Measurements from ENCODE around the gene CERS6.

Gene CERS6

GRCh38 chr2:168530982-168531622, 75.0 kb downstream of the CERS6 start:
- DNase-seq (ENCODE audit: low read depth in 2 of 2): no peak

GRCh38 chr2:168534926-168535325, 78.9 kb downstream of the CERS6 start:
- no peak for DNase-seq (ENCODE audit: low read depth in 2 of 2)

DNA sequence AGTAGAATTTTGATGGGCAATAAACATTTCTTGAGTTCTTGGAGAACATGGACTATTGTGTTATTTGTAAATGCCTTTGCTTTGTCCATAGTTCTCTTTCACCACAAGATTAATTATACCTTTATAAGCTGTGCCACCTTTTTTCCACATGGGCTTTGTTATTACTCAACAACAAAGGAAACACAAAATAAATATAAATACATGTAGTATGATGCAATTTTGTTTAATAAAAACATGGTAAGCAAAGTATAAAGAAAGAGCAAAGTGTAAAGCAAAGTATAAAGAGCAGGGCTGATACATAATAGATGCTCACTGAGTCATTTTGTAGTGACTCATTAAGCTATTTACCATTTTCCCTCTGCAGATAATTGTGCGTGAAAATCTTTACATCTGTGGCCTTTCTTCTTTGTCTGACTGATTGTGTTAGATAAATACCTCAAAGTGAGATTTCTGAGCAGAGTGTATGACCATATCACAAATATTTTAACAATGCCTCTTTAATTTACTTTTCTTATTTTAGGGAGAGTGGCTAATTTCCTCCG, 80.9 kb downstream of the CERS6 start:
- DNase-seq (ENCODE audit: low read depth in 2 of 2): no peak

DNA sequence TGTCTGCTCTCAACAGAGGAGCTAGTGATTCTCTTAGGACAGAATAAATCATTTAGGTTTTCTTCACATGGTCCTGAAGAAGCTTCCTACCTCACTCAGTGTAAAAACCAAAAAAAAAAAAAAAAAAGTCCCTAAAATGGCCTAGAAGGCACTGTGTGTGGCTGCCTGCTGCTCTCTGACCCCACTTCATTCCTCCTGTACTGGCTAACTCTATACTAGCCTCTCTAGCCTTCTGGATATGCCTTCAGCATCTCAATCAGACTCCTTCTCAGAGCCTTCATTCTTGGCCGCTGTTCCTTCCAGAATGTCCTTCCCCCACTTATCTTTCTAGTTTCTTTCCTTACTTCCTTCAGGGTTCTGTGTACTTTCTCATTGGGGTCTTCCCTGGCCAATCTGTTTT, 82.1 kb downstream of the CERS6 start:
- DNase-seq (ENCODE audit: low read depth in 2 of 2): no peak

DNA sequence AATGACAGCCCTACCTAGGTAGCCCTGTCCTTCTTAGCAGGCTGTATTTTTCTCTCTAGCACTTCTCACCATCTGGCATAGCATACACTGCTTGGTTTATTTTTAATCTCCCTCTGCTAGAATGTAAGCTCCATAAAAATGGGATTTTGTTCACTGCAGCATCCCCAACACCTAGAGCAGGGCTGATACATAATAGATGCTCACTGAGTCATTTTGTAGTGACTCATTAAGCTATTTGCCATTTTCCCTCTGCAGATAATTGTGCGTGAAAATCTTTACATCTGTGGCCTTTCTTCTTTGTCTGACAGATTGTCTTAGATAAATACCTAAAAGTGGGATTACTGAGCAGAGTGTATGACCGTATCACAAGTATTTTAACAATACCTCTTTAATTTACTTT, 82.5 kb downstream of the CERS6 start:
- DNase-seq (ENCODE audit: low read depth in 2 of 2): no peak

DNA sequence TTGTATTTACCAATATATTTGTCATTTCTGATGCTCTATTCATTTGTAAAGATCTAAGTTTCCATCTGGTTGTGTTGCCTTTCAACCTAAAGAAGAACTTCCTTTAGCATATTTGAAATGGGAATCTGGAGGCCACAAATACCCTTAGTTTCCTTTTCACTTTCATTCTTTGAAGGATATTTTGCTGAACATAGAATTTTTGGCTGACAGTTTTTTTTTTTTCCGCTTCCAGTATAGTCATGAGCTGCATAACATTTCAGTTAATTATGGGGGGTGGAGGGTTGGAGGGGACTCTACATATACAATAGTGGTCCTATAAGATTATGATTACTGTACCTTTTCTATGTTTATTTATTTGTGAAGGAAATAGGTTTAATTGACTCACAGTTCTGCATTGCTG, 83.9 kb downstream of the CERS6 start:
- no peak for DNase-seq (ENCODE audit: low read depth in 2 of 2)

GRCh38 chr2:168541858-168542257, 85.8 kb downstream of the CERS6 start:
- DNase-seq (ENCODE audit: low read depth in 2 of 2): no peak

DNA sequence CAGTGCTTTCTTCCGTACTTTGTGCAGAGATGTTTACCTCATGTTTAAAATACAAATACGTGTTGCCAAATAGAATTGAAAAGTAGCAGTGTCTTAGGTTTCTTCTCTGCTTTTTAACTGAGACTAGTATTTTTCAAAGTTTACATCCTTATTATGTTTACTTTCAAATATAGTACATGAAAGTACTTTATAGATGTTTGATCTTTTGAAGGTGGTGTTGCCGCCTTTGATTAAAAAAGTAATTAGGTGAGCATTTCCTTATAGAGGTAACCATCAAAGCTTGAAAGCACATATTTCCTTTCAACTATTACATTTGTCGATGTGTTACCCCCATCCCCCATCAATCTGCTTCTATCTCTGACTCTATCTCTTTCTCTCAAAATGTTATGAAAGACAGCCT, 87.0 kb downstream of the CERS6 start:
- no peak for DNase-seq (ENCODE audit: low read depth in 2 of 2)

DNA sequence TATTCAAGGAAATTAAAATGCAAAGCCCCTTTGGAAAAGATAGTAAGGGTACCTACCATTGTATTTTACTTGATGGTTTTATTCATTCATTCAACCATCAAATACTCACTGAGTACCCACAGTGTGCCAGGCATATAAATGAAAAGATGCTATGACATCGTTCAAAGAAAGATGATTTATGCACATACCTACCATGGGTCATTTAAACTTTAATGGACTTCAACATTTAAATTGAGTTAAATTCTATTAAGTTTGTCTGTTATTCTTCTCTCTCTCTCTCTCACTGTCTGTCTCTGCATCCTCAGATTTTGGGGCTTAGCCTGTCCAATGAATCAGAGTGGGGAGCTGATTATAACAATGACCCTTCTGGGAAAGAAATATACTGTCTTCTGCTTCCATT, 87.9 kb downstream of the CERS6 start:
- DNase-seq (ENCODE audit: low read depth in 2 of 2): no peak

- DNase-seq (ENCODE audit: low read depth in 2 of 2): no peak
Observed at GRCh38 chr2:168545439-168546082, 89.5 kb downstream of the CERS6 start.

DNA sequence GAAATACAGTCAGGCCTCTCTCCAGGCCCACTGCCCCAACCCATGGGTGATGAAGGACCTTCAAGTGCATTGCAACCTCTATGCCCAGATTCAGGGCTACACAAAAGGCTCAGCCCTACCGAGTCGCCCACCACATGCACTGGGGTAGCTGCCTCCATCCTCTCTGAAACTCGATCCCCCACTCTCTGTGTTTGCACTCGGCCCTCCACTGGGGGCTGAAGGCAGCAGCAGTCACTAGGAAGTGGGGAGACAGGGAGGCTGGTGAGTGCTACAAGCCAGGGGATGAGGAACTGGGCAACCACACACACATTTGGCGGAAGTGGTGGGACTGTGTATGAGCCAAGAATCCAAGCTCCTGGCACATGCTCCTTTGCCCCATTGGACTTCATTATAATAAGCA, 94.6 kb downstream of the CERS6 start:
- no peak for DNase-seq (ENCODE audit: low read depth in 2 of 2)

DNA sequence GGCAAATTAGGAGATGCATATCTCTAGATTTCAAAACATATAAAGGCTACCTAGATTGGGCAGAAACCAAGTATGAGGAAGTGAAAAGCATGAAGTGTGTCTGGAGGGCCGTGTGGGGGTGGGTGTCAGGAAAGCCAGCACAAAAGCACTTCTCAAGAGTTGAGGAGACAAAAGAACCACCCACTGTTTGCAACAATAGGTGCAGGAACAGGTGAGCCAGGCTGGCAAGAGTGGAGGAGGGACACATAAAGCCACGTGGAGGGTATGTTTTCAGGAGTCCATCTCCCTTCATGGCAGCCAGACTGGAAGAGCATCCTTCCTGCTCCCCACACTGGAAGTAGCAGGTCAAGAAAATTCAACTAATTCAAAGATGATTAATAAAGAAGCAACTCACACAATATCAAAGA, 96.4 kb downstream of the CERS6 start:
- no peak for DNase-seq (ENCODE audit: low read depth in 2 of 2)

DNA sequence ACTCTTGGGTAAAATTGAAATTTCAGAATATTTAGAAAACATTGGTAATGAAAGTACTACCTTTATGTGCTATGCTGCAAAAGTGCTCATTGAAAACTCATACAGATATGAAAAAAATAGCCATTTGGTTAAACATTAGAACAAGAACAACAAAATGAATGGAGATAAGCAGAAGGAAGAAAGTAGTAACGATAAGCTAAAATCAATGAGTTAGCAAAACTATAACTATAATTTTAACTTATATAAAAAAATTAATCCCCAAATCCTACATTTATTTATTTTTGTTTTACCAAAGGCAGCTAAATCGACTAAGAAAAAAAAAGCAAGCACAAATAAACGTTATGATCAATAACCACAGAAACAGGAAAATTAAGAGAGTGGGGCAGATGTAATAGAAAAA, 99.2 kb downstream of the CERS6 start:
- no peak for DNase-seq (ENCODE audit: low read depth in 2 of 2)

DNA sequence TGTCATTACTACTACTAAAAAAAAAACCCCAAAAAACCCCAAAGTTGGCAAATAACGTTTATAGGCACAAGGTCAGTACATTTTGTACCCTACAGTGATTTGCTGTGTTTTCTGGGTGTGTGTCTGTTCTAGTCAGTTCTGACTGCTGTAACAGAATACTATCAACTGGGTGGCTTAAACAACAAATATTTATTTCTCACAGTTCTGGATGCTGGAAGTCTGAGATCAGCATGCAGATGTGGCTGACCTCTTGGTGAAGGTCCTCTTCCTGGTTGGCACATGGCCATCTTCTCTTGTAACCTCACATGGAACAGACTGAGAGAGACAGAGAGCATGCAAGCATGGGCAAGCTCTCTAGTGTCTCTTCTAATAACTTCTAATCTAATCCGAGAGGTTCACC, 103.1 kb downstream of the CERS6 start:
- no peak for DNase-seq (ENCODE audit: low read depth in 2 of 2)

DNA sequence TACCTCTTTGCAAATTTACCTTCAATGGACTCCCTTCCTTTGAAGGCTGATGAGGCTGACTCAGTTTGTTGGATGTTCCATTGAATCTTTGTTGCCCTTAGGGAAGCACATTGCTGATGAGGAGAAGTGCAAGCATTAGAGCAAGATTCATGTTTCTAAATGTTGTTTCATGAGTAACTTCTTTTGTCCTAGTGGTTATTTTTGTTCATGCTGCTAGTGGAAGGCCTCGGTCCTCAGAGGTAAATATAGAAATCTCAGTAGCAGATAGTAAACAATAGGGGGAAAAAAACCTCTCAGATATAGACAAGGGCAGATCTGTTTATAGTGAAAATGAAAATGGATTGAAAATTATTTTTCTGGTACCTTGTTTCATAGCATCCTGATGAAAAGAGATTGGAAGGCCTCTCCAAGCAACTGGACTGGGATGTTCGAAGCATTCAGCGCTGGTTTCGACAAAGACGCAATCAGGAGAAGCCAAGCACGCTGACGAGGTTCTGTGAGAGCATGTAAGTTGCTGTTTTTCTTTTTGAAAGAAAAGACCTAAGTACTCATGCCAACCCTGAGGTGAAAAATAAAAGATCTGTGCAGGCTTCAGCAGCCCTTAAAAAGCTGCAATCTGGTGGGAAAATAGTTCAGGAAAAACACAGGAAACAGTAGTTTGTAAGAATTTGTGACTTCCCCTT, 104.9 kb downstream of the CERS6 start:
- DNase-seq (ENCODE audit: low read depth in 2 of 2): no peak

DNA sequence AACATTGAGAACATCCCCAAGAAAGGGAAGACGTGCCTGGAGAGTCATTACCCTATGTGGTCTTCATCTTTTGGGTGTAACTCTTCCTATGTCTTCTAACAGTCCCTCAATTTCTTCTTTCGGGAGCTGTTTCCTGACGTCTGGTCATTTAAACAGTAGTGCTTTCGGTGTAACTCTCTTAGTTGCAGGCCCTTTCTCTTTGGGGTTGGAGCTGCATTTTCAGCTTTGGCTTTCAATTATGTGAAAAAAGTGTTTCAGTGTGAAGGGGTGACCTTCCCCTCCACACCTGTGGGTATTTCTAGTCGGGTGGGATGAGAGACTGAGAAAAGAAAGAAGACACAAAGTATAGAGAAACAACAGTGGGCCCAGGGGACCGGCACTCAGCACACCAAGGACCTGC, 105.9 kb downstream of the CERS6 start:
- no peak for DNase-seq (ENCODE audit: low read depth in 2 of 2)

- DNase-seq (ENCODE audit: low read depth in 2 of 2): no peak
Observed at GRCh38 chr2:168562971-168563370, 106.9 kb downstream of the CERS6 start.

DNA sequence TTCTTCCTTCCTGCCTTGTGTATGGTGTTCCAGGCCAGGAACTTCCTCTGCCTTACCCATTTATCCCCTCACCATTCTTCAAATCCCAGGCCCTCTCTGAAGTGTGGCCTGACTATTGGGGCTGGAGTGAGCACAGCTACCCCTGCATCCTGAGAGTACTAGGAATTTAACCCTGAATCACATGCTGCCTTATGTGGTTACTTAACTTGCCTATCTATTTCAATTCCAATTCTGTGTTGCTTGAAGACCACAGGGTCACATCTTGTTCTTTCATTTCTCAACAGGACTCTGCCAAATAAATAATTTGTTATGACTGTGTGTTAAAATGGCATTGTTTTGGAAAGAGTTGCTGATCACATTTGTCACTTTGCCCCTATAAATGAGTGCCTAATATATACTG, 108.6 kb downstream of the CERS6 start:
- no peak for DNase-seq (ENCODE audit: low read depth in 2 of 2)

- DNase-seq (ENCODE audit: low read depth in 2 of 2): no peak
Observed at GRCh38 chr2:168565112-168565511, 109.0 kb downstream of the CERS6 start.

GRCh38 chr2:168565512-168565911, 109.4 kb downstream of the CERS6 start:
- no peak for DNase-seq (ENCODE audit: low read depth in 2 of 2)

- DNase-seq (ENCODE audit: low read depth in 2 of 2): no peak
Observed at GRCh38 chr2:168566974-168567665, 111.0 kb downstream of the CERS6 start.

- DNase-seq (ENCODE audit: low read depth in 2 of 2): no peak
Observed at GRCh38 chr2:168567836-168568235, 111.8 kb downstream of the CERS6 start.

Measured in stimulated activated CD4-positive, alpha-beta T cell treated with anti-CD3 and anti-CD28 coated beads, Interleukin-15, amount 100 ng/mL, for 48 hours (primary cell).